GM19324 (cell line): Measurements from ENCODE around the gene BAMBI.
"Not testable (repeated sequence)": the region's sequence is repeated elsewhere in the genome, so short reads cannot be mapped to it uniquely, and the experiment has no call there.

ENCODE experiments used
- ATAC-seq: cut with Tn5 transposase; IDR thresholded peaks from one replicate; pipeline ENCODE4 v1.9.1; 2021; ENCODE audit warnings: mild to moderate bottlenecking, moderate library complexity; ENCODE audit not compliant: unreplicated experiment, low FRiP score

BAMBI gene, protein sequence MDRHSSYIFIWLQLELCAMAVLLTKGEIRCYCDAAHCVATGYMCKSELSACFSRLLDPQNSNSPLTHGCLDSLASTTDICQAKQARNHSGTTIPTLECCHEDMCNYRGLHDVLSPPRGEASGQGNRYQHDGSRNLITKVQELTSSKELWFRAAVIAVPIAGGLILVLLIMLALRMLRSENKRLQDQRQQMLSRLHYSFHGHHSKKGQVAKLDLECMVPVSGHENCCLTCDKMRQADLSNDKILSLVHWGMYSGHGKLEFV

DNA sequence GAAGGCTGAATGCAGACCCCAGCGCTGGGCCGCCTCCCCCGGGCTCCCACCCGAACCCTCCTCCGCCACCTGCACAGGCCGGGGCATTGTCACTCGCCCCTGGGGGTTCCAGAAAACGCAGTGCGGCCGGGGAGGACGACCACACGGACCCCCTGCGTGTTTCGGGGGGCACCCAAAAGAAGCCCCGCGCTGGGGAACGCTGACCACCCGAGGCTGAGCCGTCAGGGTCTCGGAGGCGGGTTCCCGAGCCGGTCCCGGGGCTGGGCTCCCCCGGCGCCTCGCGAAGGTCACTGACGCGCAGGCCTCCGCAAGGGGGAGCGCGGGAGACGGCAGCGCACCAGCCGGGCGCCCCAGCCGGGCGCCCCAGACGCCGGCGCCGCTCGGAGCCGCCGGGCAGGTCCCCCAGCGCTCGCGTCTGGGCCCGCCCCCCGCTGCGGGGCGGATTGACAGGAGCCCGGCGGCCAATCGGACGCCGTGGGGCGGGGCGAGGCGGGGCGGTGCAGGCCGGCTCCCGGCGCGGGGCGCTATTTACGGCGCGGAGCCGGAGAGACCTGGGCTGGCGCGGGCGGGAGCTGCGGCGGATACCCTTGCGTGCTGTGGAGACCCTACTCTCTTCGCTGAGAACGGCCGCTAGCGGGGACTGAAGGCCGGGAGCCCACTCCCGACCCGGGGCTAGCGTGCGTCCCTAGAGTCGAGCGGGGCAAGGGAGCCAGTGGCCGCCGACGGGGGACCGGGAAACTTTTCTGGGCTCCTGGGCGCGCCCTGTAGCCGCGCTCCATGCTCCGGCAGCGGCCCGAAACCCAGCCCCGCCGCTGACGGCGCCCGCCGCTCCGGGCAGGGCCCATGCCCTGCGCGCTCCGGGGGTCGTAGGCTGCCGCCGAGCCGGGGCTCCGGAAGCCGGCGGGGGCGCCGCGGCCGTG is at the start of gene BAMBI:
BAMBI (plus strand) TSS at position 554 of the 920 bp plus-strand sequence. CDS start 377 bp downstream, outside the sequence.
- ATAC-seq = peak; percentile 92

DNA sequence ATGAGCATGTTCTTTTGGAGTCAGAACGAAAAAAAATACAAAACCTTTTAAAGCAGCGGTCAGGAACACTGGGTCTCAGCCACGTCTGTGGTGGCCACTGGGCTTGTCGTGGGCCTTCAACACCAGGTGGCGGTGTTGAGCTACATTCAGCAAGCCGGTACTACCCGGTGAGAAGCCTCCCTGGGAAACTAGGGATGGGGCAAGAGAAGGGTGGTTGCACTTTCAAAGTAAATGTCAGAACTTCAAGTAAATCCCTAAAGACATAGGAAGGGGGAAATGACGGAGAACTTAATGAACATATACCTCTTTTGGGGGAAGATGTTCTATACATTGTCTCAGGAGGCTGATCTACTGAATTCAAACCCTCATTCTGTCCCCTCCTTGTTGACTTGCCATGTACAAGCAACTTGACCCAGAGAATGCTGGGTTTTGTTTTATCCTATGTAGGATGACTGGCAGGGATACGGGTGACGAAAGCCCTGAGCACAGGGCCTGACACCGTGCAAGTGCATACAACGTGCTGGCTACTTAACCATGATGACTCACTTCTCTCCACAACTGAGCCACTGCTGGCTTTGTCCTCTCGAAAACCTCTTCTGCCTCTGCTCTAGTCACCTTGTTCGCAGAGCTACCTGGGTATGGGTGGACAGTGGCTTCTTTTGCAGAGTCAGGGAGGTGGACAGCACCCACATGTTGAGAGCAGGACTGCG is 49.0 kb upstream of the BAMBI start:
- ATAC-seq = no peak

DNA sequence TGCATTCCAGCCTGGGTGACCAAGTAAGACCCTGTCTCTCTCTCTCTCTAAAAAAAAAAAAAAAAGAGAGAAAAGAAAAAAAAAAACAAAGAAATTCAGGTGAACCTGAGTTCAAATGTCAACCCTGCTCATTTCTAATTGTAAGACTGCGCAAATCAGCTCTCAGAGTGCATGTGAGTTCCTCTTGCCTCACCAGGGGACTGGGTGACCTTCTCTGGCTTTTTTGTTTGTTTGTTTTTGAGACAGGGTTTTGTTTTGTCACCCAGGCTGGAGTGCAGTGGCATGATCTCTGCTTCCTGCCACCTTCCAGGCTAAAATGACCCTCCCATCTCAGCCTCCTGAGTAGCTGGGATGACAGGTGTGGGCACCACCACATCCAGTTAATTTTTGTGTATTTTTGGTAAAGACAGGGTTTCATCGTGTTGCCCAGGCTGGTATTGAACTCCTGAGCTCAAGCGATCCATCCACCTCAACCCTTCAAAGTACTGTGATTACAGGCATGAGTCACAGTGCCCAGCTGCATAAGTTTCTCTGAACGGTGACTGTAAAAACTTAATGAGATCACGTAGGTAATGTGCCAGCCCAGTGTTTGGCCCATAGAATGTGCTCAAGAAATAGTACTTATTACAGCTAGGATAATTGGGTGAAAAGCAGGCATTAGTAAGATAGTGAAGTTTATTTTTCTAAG is 45.3 kb upstream of the BAMBI start:
- ATAC-seq = no peak

DNA sequence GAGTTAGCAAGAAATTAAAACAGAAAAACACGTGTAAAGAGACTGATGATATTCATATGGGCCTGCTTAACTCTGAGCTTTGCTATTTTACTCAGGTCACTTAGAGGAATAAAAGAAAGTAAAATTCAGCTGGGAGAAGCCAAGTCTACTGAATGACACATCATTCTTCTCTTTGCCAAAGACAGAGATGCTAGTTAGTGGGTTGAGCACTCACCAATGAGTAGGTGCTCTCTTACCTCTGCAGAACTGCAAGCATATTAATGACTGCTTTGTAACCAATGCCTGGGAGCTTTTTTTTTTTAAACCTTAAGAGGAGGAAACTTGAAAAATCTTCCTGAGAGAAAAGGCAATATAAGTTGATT is 44.8 kb upstream of the BAMBI start:
- no peak for ATAC-seq

DNA sequence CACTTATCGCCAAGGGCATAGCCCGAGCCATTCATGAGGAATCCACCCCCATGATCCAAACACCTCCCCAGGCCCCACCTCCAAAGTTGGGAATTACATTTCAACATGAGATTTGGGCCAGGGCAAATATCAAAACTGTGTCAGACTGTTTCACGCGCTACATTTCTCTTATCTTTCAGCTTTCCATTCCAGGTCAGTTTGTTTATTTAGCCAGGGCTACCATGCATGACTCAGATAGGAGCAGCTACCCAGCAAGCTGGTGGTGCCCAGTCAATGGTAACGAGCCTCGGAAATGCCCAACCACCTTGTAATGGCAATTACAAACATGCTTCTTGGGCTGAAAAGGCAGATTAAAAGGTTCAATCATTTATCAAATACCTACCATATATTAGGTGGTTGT is 43.6 kb upstream of the BAMBI start:
- no peak for ATAC-seq

DNA sequence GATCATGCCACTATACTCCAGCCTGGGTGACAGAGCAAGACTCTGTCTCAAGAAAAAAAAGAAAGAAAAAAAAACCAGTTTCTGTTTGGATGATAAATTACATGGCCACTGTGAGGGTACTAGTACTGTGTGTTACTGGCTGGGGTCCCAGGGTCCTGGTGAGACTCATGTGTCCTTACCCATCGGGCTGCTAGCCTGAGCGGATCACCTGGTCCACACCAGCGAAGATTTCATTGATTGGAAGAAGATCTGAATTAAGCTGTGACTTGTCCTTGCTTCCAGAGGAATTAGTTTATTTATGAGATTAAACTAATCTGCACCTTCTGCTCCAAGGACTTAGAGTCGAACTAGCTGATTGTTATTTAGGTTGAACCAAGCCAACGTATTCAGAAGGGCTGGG is 40.0 kb upstream of the BAMBI start:
- ATAC-seq = no peak

DNA sequence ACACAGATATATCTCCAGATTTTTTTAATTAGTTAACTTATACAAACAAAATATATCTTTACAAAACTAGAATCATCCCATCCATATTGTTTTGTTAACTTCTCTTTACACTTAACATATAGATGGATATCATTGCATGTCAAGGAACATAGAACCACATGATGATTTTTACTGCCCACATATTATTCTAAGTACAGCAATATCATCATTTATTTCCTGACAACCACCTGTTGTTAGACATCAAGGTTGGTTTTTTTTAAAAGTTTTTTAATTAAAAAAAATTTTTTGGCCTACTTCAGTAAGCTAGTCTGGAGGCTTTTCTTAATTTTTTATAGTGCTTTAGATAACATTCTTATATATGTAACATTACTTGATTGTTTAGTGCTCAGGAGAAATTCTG is 38.9 kb upstream of the BAMBI start:
- no peak for ATAC-seq

DNA sequence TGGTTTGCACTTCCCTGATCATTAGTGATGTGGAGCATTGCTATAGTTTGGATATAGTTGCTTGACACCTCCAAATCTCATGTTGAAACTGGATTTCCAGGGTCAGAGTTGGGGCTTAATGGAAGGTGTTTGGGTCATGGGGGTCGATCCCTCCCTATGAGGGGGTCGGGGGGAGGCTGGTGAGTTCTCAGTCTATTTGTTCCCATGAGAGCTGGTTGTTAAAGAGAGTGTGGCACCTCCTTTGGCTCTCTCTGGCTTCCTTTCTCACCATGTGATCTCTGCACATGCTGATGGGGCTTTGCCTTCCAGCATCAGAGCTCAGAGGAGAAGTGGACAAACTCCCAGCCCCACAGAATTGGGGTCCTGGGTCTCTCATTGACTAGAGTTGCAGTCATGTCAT is 36.8 kb upstream of the BAMBI start:
- no peak for ATAC-seq

DNA sequence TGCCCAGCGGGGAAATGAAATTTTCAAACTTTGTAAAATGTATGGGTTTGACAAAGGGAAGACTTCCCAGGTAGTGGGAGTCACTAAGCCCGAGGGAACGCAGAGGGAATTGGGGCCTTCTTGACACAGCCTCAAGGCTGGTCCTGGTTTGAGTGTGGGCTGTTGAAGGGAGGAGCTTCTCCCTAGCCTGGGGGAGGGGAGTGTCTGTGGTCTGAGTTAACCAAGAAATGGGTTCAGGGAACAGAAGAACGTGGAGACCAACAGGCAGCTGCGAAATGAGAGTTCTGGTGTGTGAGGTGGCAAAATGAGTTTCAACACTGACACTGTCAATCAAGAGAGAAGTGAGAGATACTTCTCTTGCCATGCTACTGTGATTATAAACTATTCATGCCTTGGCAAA is 32.7 kb upstream of the BAMBI start:
- ATAC-seq = no peak

DNA sequence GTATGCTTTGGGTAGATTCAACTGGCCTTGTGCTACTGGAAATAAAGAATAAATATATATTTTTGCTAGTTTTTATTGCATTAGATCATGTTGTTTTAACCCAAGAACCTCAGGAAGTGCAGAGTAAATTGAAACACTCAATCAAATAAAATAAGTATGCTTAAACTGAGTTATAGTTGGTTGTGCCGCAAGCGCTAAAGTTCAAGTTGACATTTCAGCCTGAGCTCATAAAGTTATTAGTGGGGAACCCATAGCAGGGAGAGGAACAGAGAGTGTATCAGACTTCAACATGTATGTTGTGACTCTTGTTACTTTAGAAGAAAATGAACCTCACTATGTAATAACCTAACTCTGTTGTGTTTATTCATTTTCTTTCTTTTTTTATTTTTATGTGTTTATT is 25.2 kb upstream of the BAMBI start:
- no peak for ATAC-seq

DNA sequence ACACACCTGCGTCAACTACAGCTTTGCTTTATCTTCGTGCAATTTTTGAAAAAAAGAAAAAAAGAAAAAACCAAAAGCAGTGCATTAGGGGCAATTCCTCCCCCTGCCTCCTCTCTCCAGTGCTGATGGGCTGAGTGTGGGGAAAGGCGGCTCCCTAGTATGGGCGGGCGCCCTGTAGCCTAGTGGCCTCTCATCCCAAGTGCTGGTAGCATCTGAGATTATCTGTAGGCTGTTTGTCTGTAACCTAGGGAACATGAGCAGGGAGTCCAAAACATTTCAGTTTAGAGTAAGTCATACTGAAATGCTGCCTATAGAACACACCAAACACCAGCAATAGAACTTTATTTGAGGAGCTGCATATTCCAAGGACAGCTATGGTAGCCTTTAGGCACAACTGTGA is 24.6 kb upstream of the BAMBI start:
- no peak for ATAC-seq

DNA sequence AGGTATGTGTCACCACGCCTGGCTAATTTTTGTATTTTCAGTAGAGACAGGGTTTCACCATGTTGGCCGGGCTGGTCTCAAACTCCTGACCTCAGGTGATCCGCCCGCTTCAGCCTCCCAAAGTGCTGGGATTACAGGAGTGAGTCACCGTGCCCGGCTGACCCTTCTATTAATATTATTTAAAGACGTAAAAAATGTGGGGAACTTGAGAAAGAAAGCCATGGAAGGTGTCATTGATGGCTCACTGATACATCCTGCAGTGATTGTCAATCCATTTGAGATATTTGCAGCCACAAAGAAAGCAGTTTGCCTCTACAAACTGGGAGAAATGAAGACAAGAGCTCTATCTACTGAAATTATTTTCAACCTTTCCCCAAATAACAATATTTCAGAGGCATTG is 18.5 kb upstream of the BAMBI start:
- ATAC-seq = not testable (repeated sequence)

DNA sequence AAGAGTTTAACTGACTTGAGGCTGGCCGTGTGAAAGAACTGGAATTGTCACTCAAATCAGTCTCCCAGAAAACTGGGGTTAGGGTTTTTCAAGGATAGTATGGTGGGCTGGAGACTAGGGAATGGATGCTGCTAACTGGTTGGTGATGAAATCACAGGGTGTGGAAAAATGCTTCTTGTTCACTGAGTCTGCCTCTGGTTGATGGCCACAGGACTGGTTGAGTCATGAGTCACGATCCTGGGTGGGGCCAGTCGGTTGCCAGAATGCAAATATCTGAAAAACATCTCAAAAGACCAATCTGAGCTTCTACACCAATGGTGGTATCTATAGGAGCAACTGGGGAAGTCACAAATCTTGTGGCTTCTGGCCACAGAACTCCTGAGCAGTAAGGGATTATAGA is 16.3 kb upstream of the BAMBI start:
- no peak for ATAC-seq

DNA sequence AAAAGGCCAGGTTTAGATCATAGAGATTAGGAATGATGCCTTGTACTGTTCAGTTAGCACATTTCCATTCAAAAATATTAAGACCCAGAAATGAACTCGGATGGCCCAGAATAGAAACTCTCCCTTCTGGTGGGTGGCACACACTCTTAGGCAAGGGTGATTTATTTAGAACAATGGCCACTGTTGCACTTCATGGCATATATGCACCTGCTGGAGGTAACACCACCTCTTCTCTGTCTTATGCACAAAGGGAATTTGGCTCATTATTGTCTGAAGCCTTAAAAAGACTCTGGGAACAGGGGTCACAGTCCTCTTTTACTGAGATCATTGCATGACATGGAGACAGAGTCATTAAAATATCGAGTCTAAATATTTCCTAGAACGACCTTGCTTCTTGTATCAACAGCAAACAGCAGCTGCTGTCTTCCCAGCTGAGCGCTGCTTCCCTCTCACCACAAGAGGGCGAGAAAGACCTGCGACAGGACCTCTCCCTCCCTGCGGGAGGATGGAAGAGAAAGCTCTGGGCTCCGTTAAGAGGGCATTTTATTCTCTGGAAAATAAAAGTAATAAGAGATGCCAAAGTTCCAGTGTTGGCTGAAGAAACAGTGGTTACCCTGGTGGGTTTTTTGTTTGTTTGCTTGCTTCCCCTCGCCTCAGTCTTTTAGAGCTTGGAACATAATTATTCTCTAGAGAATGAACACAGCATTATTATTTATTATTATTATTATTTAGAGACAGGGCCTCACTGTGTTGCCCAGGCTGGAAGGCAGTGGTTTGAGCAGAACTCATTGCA is 13.5 kb upstream of the BAMBI start:
- ATAC-seq = peak; percentile 63

DNA sequence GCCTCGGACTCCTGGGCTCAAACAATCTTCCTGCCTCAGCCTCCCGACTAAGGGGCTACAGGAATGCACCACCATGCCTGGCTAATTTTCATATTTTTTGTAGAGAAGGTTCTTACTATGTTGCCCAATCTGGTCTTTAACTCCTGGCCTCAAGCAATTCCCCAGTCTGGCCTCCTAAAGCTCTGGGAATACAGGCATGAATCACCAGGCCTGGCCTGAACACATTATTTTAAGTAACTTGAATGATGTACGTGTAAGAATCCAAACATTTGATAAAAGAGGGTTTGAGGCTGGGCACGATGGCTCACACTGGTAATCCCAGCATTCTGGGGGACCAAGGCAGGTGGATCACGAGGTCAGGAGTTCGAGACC is 13.0 kb upstream of the BAMBI start:
- no peak for ATAC-seq

DNA sequence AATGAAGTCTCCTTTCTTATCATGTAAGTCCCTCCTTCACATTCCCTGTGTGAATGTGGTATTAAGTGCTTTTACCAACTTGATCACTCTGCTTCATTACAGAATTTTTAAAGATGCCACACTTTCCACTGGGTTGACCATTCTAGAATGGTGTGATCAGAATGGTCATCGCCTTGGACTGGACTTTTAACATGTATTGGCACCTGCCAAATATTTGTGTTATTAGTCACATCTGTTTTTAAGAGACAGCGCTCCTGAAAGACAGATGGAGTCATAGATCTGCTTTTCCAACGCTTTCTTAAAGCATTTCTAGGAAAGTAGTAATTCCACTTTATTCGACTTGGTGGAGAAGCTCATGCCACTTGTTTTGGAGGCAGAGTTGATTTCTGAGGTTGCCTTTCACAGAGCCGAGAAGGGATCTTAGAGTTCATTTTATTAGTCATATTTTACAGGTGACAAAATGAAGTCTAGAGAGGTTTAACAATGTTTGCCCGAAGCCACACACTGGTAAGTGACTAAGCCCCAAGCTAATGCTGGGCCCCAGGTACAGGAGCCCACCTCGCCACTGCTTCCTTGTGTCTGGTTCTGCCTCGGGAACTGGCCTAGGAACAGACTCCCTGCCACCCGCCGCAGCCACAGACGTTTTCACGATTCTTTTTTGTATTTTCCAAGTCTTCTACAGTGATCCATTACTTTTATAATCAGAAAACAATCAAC is 10.4 kb upstream of the BAMBI start:
- no peak for ATAC-seq

DNA sequence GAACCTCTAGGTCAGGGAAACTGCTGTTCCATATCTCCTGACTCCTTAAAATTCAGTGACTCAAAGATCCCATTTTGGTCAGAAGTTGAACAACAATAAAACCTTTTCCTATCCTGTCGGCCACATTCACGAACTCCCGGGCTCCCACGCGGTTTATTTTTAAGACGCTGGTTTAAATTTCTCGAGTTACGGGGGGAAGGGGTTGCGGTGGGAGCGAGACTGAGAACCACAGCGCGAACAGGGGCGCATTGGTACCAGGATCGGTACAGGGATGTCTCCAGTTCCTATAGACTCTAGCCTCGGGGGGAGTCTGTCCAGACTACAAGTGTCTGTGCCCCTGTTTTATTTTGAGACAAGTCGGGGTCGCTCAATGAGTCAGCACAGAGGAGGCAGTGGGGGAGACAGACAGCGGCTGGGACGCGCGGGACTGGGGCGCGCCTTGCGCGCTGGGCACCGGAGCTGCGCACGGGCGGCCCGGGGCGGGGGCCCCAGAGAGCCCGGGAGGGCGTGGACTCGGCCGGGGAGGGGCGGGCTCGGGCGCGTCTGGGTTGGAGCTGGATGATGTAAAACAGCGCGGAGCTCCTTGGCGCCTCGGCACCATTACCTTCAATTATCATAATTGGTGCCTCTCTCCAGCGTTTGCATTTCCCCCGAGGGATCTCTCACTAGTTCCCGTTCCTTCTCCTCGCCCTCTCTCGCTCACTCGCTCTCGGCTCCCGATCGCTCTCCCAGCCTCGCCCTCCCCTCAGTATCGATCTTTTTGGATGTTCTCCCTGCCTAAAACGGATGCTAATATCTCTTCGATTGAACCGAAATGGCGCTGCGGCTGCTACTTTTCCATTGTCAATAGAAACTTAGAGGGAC is 8.7 kb upstream of the BAMBI start:
- ATAC-seq = no peak
